ENCODE measurements around the gene SLC17A4. TPM values are rescaled to one million over a fixed set of nuclear protein-coding genes. Genes with fewer than 3 reads are reported as not detected.
A peak's percentile ranks its signal among the peaks of the same experiment; 100 is the strongest.

The SLC17A4 gene
- total and polyA plus RNA-seq, 2 of the 13 experiments (the other 11 are each of a cell fraction or from before 2014, with no cell fraction given): 0.07 TPM; not detected in 1

GRCh38 chr6:25717866-25718740, 36.4 kb upstream of the SLC17A4 start:
- intact Hi-C loops (cut with micrococcal nuclease; ENCODE audit: unreplicated experiment) (loop anchor here (1.0 to 5.0 kb wide), 3 partner anchors 81 to 440 kb away; no protein-coding TSS in a partner anchor), in situ Hi-C loops (cut with HindIII; ENCODE audit: extremely low pct_ligation_motif_present, low pct_unique_long_range_greater_than_20kb) (loop anchor here (5.0 kb wide), 1 partner anchor 164 kb away; no protein-coding TSS in a partner anchor)
- H3K4me2 ChIP-seq (ENCODE audit: low read depth, low read length): no peak overlapping the region
- DNase-seq (ENCODE audit: low spot score): peak; percentile 39
- H3K9me3 ChIP-seq (ENCODE audit: low read length): no peaks in the 10 kb centered on the region
- no peak for ATAC-seq
- no peak overlapping the region for H2AFZ ChIP-seq (ENCODE audit: low read length)
- no peaks in the 10 kb centered on the region for H3K79me2 ChIP-seq (ENCODE audit: insufficient read depth, low read length)
- peak; percentile 48 for FAIRE-seq
- H3K27me3 ChIP-seq (ENCODE audit: control insufficient read depth in 1 of 2, insufficient read depth in 2 of 2, low read length in 2 of 2): no peaks in the 10 kb centered on the region
- 29% methylated on average over 6 of the region's 6 CpGs for WGBS (ENCODE audit: low lambda C conversion rate)
- BruUV-seq (replicated peaks): no TSS peak
- no peaks in the 10 kb centered on the region for H4K20me1 ChIP-seq (ENCODE audit: insufficient read depth, low read length)
- no peak overlapping the region for H3K9ac ChIP-seq (ENCODE audit: insufficient read depth, low read depth, low read length)
- H3K27ac ChIP-seq (ENCODE audit: extremely low read length, insufficient read depth, low read length): no peak overlapping the region
- POLR2A ChIA-PET: no interaction called here
- H3K4me1 ChIP-seq (ENCODE audit: insufficient read depth, low read length): peaks cover 38% of the 10 kb centered on the region
- no peaks in the 10 kb centered on the region for H3K36me3 ChIP-seq (replicated peaks in 1 of 2; ENCODE audit: control insufficient read depth in 1 of 2, insufficient read depth in 2 of 2, low read length in 2 of 2)
- CTCF ChIA-PET (ENCODE audit: low intra/inter-chr PET ratio, low total read pairs): interaction anchor here (1.0 to 1.7 kb wide), 5 partner anchors 116 to 452 kb away, joined by 3 to 8 read pairs (median 5); no protein-coding TSS in a partner anchor
- H3K4me3 ChIP-seq (replicated peaks in 1 of 3; ENCODE audit: insufficient read depth in 1 of 3, low read depth in 2 of 3, low read length in 3 of 3): no peak overlapping the region
- no peak for TF ChIP-seq PLSCR1 (CRISPR knock-in tag; IDR thresholded peaks at IDR 0.05; ENCODE audit: borderline replicate concordance)
- no peak for TF ChIP-seq FOXC1 (CRISPR knock-in tag; IDR thresholded peaks at IDR 0.05; ENCODE audit: borderline replicate concordance)
- TF ChIP-seq RBFOX2 (IDR thresholded peaks at IDR 0.05; ENCODE audit: low read depth, low read length): no peak
- TF ChIP-seq STAG1 (CRISPR knock-in tag; IDR thresholded peaks at IDR 0.05): peak; percentile 72
- no peak for TF ChIP-seq NFE2L2 (IDR thresholded peaks at IDR 0.05; ENCODE audit: low read length)
- peak; percentile 15 for TF ChIP-seq ASH2L (IDR thresholded peaks at IDR 0.05; ENCODE audit: insufficient read length, low read depth, low read length)
- no peak for TF ChIP-seq HNRNPH1 (optimal IDR thresholded peaks at IDR 0.05; ENCODE audit: low read depth, low read length)
- no peak for TF ChIP-seq CAMTA2 (CRISPR knock-in tag; IDR thresholded peaks at IDR 0.05; ENCODE audit: borderline replicate concordance)
- no peak for TF ChIP-seq ZNF557 (CRISPR knock-in tag; IDR thresholded peaks at IDR 0.05)
- TF ChIP-seq HOXA9 (CRISPR knock-in tag; IDR thresholded peaks at IDR 0.05; ENCODE audit: borderline replicate concordance): no peak
- peak; percentile 51; the same call in 1 of the 2 replicates for TF ChIP-seq MIXL1 (CRISPR knock-in tag; IDR thresholded peaks at IDR 0.05)
- TF ChIP-seq ATM (IDR thresholded peaks at IDR 0.05; ENCODE audit: borderline replicate concordance): no peak
- peak; percentile 56; the same call in 1 of the 2 replicates for TF ChIP-seq RAD21 (CRISPR knock-in tag; IDR thresholded peaks at IDR 0.05)
- no peak for TF ChIP-seq ZXDC (CRISPR knock-in tag; IDR thresholded peaks at IDR 0.05)
- no peak for TF ChIP-seq ELF1 (CRISPR knock-in tag; IDR thresholded peaks at IDR 0.05)
- no peak for TF ChIP-seq NFKB2 (CRISPR knock-in tag; IDR thresholded peaks at IDR 0.05; ENCODE audit: borderline replicate concordance)
- TF ChIP-seq BRF2 (CRISPR knock-in tag; IDR thresholded peaks at IDR 0.05): no peak
- TF ChIP-seq SMC3 (IDR thresholded peaks at IDR 0.05; ENCODE audit: low read length): peak; percentile 50; the same call in 1 of the 2 replicates
- no peak for TF ChIP-seq ZNF652 (CRISPR knock-in tag; IDR thresholded peaks at IDR 0.05; ENCODE audit: borderline replicate concordance, low read depth)
- TF ChIP-seq MTF1 (CRISPR knock-in tag; IDR thresholded peaks at IDR 0.05): no peak
- TF ChIP-seq MED1 (CRISPR knock-in tag; IDR thresholded peaks at IDR 0.05): no peak

Measured in HepG2 (cell line).